Fibroblast of gingiva (primary cell): ENCODE measurements around the gene MTRFR.
A peak's percentile ranks its signal among the peaks of the same experiment; 100 is the strongest.

Source experiments
- DNase-seq: peaks from one replicate; pipeline ENCODE4 v3.0.0-alpha.2; 2011; ENCODE audit warnings: low read depth

Gene MTRFR

DNA sequence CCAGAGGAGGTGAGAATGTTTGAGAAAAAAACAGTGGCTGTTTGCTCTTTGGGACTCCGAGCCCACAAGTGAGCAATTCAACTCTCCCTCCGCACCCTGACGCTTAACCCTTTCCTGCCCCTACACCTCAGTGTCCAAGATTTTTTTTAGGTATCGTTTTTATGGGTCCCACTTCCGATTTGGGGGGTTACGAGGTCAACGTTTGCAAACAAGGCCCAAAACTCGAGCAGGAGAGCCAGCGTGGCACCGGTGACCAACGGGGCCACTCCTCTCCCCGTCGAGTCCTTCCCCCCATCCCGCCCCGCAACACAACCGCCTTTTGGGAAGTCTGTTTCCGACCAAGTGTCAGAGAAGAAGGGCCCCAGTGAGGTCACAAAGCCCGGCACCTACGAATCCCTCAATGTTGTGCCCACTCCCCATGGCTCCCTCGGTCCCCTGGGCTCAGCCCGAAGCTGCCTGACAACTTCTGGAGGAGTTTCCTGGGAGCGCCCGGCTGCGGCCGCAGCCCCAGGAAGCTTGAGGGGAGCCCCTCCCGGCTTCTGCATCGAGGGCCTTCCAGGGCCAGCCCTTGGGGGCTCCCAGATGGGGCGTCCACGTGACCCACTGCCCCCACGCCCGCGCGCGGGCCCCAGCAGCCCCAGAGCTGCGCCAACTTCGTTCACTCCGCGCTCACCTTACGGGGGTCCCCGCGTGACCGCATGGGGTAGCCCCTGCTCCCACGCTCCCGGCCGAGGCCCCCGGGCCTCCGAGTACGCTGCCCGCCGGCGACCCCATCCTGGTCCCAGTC is 37.2 kb downstream of the MTRFR start:
- peak; percentile 45 for DNase-seq

DNA sequence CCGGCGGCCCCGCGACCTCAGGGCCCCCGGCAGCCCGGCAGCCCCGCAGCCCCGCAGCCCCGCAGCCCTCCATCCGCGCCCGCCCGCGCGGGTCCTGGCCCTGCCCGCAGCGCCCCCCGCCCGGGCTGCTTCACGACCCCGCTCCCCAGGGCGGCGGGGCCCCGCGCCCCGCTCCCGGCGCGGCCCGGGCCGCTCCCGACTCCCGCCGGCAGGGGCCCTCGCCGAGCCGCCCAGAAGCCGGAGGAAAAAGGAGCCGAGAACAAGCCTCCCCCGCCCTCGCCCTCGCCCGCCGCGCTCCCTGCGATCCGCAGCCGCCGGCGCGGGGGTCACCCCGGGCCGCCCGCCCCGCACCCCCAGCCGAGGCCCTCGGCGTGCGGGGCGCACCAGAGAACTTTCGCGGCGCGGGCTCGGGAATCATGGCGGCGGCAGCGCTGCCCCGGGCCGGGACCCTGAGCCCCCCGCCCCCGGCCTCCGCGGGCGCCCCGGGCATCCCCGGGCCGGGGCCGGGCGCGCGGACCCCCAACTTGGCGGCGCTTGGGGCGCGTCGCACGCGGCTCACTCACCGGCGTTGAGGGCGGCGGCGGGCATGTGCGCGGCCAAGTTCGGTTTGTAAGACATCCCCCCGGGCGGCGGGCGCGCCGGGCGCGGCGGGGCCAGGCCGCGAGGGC is 37.9 kb downstream of the MTRFR start:
- peak; percentile 39 for DNase-seq

DNA sequence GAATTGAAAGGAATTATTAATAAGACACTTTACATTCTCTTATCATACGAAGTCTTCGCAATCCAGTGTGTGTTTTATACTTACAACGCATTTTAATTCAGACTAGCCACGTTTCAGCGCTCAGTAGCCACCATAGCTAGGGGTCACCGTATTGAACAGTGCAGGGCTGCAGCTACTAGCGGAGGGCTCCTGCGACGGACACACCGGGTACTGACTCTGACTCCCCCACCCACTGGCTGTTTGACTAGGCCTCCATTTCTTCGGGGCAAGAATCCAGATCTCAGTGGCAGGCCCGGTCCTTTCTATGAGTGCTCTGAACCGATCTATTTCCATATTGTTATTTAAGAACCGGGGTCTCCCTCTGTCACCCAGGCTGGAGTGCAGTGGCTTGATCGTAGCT is 39.9 kb downstream of the MTRFR start:
- no peak for DNase-seq

DNA sequence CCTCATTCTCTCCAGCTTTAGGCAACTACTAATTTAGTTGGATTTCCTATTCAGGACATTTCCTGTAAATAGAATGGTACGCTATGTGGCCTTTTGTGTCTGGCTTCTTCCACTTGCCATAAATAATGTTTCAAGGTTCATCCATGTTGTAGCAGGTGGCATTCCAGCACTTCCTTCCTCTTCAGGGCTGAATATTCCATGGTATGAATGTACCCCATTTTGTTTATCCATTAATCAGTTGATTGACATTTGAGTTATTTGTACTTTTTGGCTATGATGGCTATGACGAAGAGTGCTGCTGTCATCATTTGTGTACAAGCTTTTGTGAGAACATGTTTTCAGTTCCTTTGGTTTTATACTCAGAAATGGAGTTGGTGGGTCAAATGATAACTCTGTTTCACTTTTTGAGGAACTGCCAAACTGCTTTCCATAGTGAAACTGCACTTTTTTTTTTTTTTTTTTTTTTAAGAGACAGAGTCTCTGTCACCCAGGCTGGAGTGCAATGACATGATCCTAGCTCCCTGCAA is 44.9 kb downstream of the MTRFR start:
- no peak for DNase-seq

DNA sequence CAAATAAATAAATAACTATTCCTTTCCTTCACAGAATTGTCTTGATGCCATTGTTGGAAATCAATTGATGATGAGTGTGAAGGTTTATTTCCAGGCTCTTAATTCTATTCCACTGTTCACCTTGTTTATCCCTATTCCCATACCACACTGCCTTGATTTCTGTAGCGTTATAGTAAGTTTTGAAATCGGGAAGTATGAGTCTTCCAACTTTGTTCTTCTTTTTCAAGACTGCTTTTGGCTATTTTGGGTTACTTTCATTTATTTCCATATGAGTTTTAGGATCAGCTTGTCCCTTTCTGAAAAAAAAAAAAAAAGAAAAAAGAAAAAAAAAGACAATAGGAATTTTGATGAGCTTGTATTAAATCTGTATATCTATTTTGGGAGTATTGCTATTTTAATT is 47.7 kb downstream of the MTRFR start:
- DNase-seq, result no peak

DNA sequence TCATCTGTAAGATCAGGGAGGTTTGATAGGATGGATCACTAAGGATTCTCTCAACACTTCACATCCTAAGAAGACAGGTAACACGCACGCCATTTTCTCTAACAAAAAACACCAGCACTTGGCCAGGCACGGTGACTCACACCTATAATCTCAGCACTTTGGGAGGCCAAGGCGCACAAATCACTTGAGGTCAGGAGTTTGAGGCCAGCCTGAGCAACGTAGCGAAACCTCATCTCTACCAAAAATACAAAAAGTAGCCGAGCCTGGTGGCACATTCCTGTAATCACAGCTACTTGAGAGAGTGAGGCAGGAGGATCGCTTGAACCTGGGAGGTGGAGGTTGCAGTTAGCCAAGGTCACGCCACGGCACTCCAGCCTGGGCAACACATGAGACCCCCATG is 48.9 kb downstream of the MTRFR start:
- DNase-seq, result no peak

DNA sequence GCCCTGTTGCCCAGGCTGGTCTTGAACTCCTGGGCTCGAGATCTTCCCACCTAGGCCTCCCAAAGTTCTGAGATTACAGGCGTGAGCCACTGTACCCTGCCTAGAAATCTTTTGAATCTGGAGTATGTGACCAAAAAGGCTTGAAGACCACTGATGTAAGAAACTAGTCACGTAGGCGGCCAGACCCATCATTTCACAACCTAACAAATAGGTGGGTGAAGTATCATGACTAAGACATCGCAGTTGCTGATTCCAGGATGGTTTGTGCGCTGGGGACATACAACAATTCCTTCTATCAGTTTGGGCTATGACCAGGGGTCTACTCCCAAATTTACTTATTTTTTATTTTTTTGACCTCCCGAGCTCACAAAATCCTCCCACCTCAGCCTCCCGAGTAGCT is 50.2 kb downstream of the MTRFR start:
- DNase-seq, result no peak

DNA sequence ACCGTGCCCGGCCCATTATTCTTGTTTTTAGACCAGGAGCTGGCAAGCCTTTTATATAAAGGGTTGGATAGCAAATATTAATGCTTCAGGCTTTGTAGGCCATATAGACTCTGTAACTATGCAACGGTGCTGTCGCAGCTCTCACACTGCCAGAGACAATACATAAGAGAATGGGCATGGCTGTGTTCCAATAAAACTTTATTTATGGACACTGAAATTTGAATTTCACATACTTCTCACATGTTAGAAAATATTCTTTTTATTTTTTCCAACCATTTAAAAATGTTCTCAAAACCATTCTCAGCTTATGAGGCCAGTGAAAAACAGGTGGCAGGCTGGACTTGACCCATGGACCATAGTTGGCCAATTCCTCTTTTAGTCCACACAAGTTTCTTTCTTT is 51.4 kb downstream of the MTRFR start:
- DNase-seq, result no peak

DNA sequence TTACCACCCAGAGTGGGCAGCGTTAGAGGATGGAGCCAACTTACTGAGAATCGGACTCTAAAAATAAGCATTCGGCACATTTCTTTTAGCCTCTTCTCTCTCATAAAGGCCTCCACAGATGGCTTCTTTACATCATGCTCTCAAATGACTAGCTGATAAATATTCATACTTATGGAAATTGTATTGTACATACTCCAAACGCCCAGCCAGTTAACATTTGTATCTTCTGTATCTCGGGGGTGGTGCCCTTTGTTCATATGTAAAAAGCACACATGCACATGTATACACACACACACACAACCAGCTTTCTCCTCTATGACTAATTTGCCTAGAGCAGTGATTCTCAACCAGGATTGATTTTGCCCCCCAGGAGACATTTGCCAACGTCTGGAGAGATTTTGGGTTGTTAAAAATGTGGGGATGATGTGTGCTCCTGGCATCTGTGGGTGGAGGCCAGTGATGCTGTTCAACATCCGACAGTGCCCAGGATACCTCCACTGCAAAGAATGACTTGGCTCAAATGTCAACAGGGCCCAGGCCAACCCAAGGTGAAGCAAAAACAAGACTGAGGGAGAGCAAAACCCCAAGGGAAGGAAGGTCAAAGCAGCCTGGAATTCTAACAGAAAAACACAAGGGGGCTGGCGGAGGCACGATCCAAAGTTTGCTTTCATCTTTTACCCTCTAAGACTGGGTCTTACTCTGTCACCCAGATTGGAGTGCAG is 53.6 kb downstream of the MTRFR start:
- no peak for DNase-seq

DNA sequence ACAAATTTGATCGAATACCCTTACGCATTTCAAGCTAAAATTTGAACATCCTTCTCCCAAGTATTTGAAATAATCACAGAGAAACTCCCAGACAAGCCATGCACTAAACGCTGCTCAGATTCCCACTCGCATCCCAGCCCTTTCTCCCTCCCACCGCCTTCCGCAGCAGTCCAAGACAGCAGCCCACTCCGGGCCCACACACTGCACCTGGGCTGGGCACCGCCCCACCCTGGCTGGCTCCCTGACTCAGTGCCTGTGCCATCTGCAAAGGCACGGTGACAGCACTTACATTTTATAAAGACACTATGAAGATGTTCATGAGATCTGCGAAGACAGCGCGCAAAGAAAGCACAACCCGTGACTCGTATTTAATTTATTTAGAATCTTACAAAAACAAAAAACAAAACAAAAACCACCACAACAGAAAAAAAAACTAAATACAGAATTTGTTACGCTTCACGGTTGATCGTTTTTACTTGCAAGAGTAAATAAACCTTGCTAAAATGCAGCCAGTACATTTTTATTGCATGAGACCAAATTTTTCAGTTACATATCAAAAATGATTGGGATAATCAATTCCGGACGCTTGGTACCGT is 55.6 kb downstream of the MTRFR start:
- no peak for DNase-seq

DNA sequence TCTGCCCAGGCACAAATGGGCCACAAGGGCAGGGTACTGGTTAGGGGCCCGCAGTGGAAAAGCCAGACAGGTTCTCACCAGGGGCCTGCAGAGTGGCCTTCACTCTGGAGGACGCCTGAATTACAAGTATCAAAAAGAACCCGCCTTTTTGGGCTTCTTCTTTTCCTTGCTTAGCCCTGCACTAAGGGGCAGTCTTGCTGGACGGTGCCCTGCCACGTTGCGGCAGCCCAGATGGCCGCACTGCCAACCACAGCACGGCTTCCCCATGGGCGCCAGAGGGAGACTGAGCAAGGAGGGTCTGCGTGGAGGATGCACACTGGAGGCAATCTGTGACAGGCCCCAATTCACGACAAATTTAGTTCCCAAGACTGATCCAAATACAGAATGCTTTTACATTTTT is 56.7 kb downstream of the MTRFR start:
- DNase-seq, result no peak

DNA sequence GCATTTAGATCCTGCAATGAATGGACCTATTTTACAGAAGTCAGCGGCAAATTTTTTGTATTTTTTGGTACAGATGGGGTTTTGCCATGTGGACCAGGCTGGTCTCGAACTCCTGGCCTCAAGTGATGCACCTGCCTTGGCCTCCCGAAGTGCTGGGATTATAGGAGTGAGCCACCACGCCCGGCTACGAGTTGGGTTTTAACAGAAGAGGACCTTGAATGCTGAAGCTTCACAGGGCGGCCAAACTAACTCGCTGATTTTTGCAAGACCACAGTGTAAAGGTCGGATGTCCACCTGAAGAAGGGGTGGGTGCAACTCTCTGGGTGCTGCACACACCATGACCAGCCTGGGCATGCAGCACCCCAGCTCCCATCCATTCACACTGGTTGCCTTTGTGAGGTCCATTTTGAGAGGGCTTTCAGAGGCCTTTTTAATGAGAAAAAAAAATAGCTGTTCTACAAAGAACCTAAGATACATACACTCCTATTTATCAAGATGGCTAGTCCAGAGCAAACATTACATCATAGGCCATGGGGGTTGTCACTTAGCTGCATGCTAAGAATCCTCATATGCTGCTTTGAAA is 60.0 kb downstream of the MTRFR start:
- DNase-seq, result no peak

DNA sequence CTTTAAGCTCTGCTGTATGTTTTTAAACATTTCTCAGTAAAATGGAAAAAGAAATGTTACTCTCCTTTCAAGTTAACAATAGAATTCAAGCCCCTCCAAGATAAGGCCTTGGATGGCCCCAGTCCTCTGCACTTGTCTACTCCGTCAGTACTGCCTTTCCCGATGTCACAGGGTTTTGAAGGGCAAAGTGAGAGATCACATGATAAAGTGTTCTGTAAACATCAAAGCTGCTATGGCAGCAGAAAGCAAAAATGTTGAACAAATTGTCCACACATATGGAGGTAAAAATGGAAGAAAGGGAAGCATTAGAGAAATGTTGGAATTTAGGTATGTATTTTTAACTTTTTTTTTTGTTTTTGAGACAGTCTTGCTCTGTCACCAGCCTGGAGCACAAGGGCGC is 71.9 kb downstream of the MTRFR start:
- no peak for DNase-seq

DNA sequence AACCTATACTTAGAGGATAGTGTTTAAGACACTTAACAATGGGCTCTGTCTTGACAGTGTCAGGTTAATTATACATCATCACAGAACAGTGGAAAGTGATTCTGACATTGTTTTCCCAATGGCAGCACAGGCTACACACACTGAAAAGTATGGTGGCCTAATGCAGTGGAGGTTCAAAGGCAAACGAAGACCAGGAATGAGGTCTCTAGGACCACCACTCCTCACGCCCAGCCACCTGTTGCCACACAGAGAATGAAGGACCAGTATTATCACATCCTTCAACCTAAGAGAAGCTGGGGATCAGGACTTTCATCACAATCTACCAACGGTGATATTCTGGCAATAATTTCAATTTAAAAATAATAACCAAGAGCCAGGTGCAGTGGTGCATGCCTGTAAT is 73.0 kb downstream of the MTRFR start:
- DNase-seq, result no peak
